ENCODE data around the gene ERFL.
A peak's percentile ranks its signal among the peaks of the same experiment; 100 is the strongest.

The ERFL gene

DNA sequence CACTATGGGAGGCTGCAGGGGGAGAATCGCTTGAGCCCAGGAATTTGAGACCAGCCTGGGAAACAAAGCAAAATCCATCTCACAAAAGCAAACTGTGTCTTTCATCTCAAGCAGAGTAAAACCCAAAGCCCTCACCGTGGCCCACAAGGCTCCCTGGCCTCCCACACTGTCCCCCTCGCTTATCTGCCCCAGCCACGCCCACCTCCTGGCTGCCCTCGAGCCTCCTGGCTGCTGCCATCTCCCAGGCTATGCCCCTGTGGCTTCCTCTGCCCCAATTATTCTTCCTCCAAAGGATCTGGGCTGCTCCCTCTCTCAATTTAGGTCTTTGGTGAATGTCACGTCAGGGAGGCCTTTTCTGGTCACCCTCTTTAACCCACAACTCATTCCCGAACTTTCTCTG lies 27.3 kb upstream of the ERFL start:
- no peak for TF ChIP-seq ZBTB7A (IDR thresholded peaks at IDR 0.05; ENCODE audit: low read depth)
- no peak for TF ChIP-seq EP300 (IDR thresholded peaks at IDR 0.05; ENCODE audit: borderline replicate concordance)
- TF ChIP-seq EGR1 (IDR thresholded peaks at IDR 0.05): no peak
- TF ChIP-seq, protein P1, sequence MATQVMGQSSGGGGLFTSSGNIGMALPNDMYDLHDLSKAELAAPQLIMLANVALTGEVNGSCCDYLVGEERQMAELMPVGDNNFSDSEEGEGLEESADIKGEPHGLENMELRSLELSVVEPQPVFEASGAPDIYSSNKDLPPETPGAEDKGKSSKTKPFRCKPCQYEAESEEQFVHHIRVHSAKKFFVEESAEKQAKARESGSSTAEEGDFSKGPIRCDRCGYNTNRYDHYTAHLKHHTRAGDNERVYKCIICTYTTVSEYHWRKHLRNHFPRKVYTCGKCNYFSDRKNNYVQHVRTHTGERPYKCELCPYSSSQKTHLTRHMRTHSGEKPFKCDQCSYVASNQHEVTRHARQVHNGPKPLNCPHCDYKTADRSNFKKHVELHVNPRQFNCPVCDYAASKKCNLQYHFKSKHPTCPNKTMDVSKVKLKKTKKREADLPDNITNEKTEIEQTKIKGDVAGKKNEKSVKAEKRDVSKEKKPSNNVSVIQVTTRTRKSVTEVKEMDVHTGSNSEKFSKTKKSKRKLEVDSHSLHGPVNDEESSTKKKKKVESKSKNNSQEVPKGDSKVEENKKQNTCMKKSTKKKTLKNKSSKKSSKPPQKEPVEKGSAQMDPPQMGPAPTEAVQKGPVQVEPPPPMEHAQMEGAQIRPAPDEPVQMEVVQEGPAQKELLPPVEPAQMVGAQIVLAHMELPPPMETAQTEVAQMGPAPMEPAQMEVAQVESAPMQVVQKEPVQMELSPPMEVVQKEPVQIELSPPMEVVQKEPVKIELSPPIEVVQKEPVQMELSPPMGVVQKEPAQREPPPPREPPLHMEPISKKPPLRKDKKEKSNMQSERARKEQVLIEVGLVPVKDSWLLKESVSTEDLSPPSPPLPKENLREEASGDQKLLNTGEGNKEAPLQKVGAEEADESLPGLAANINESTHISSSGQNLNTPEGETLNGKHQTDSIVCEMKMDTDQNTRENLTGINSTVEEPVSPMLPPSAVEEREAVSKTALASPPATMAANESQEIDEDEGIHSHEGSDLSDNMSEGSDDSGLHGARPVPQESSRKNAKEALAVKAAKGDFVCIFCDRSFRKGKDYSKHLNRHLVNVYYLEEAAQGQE (IDR thresholded peaks at IDR 0.05; ENCODE audit: low read depth): no peak
- TF ChIP-seq CEBPB (IDR thresholded peaks at IDR 0.05): no peak
- no peak for TF ChIP-seq CREB1 (IDR thresholded peaks at IDR 0.05; ENCODE audit: low read depth)
- TF ChIP-seq, protein P2, sequence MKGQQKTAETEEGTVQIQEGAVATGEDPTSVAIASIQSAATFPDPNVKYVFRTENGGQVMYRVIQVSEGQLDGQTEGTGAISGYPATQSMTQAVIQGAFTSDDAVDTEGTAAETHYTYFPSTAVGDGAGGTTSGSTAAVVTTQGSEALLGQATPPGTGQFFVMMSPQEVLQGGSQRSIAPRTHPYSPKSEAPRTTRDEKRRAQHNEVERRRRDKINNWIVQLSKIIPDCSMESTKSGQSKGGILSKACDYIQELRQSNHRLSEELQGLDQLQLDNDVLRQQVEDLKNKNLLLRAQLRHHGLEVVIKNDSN (IDR thresholded peaks at IDR 0.05): no peak
- no peak for TF ChIP-seq RAD21 (IDR thresholded peaks at IDR 0.05; ENCODE audit: low read depth)
- no peak for TF ChIP-seq FOXM1 (IDR thresholded peaks at IDR 0.05; ENCODE audit: borderline replicate concordance, low read depth)
- TF ChIP-seq, protein P3, sequence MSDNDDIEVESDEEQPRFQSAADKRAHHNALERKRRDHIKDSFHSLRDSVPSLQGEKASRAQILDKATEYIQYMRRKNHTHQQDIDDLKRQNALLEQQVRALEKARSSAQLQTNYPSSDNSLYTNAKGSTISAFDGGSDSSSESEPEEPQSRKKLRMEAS (IDR thresholded peaks at IDR 0.05): no peak
- TF ChIP-seq NFIC (IDR thresholded peaks at IDR 0.05): no peak
- no peak for TF ChIP-seq TEAD4 (IDR thresholded peaks at IDR 0.05)
- no peak for TF ChIP-seq TAF1 (IDR thresholded peaks at IDR 0.05; ENCODE audit: low read depth)
- TF ChIP-seq YY1 (IDR thresholded peaks at IDR 0.05; ENCODE audit: low read depth): no peak
- TF ChIP-seq TCF12 (IDR thresholded peaks at IDR 0.05; ENCODE audit: low read depth): no peak

DNA sequence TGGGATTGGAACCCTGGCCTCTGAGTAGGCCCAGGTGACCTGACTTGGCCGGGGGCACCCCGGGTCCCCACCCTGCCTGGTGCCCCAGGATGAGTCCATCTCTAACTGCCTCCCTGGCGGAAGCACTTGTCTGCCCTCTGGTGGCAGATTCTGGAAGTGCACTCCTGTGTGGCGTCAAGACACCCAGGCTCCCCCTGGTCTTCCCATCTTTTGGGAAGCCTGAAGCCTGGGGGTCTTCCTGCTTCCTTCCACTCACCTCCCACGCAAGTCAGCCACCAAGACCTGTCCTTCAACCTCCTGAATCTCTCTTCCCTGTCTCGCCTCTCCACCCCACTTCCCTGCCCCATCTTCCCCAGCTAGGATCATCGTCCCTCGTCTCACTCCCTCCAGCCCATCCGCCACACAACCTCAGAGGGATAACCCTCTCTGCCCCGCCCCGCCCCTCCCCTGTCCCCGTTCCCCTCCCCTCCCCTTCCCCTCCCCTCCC lies 23.5 kb upstream of the ERFL start:
- TF ChIP-seq EP300 (IDR thresholded peaks at IDR 0.05; ENCODE audit: borderline replicate concordance) (no peak), RAD21 (IDR thresholded peaks at IDR 0.05; ENCODE audit: low read depth) (peak; percentile 81)
- TF ChIP-seq, protein P1 (IDR thresholded peaks at IDR 0.05; ENCODE audit: low read depth): no peak

DNA sequence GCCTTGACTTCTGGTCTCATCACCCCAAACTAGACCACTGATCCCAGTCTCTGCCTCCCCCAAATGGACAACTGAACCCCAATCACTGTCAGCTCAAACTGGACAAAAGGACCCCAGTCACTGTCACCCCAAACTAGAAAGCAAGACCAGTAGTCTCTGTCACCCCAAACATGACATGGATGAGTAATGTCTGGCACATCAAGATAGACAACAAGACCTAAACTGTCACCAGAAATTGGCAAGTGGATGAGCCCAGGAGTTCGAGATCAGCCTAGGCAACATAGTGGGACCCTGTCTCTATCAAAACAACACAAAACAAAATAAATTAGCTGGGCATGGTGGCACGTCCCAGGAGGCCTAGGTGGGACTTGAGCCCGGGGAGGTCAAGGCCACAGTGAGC lies 18.8 kb upstream of the ERFL start:
- TF ChIP-seq, protein P2 (IDR thresholded peaks at IDR 0.05): no peak

DNA sequence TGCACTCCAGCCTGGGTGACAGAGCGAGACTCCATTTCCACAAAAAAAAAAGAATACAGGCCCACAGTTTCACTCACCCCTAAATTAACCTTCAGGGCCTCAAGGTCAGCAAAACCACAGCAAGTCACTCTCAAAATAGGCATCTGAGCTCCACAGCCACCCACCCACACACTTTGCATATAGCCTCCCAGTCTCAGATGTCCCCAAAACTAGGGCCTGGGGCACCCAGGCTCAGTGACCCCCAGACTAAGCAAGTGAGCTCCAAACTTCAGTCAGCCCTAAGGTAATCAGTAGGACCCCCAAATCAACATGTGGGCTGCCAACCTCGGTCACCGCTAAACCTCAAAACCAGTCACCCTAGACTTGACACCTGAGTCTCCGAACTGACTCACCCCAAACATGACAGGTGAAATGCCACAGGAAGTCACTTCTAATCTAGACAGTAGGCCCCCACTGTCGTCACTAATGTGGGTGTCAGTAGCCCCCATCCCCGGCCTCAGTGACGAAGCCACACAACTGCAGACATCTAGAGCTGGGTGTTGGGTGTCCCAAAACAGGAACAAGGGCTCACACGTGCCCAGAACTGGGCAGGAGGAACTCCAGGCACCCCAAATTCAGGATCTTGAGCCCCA lies 17.0 kb upstream of the ERFL start:
- no peak for TF ChIP-seq EP300 (IDR thresholded peaks at IDR 0.05; ENCODE audit: borderline replicate concordance)
- no peak for TF ChIP-seq CEBPB (IDR thresholded peaks at IDR 0.05)
- no peak for TF ChIP-seq TCF12 (IDR thresholded peaks at IDR 0.05; ENCODE audit: low read depth)
- no peak for TF ChIP-seq ZBTB7A (IDR thresholded peaks at IDR 0.05; ENCODE audit: low read depth)
- no peak for TF ChIP-seq EGR1 (IDR thresholded peaks at IDR 0.05)
- TF ChIP-seq CREB1 (IDR thresholded peaks at IDR 0.05; ENCODE audit: low read depth): no peak
- no peak for TF ChIP-seq TAF1 (IDR thresholded peaks at IDR 0.05; ENCODE audit: low read depth)
- no peak for TF ChIP-seq YY1 (IDR thresholded peaks at IDR 0.05; ENCODE audit: low read depth)
- TF ChIP-seq, protein P1 (IDR thresholded peaks at IDR 0.05; ENCODE audit: low read depth): no peak
- TF ChIP-seq RAD21 (IDR thresholded peaks at IDR 0.05; ENCODE audit: low read depth): no peak
- no peak for TF ChIP-seq TEAD4 (IDR thresholded peaks at IDR 0.05)
- no peak for TF ChIP-seq NFIC (IDR thresholded peaks at IDR 0.05)
- TF ChIP-seq, protein P3 (IDR thresholded peaks at IDR 0.05): no peak
- no peak for TF ChIP-seq FOXM1 (IDR thresholded peaks at IDR 0.05; ENCODE audit: borderline replicate concordance, low read depth)
- TF ChIP-seq, protein P2 (IDR thresholded peaks at IDR 0.05): no peak

Data from Ishikawa (cell line).